A673 (cell line): ENCODE results near the gene AQP12B.
"Not testable (repeated sequence)": the region's sequence is repeated elsewhere in the genome, so short reads cannot be mapped to it uniquely, and the experiment has no call there.

Source experiments
- EZH2 ChIP-seq: fragments of 200-600 bp; sonication (generic); IDR thresholded peaks from 2 replicates; pipeline ENCODE4 v1.6.1; 2017; ENCODE audit warnings: borderline replicate concordance, low read depth, mild to moderate bottlenecking, mixed read lengths, antibody characterized with exemption, low read length; ENCODE audit not compliant: poor library complexity, severe bottlenecking
- TF ChIP-seq, protein P1 (sequence below): fragments of 300-800, 200-600 bp; sonication (generic); conservative IDR thresholded peaks from 2 replicates; pipeline ENCODE4 v1.5.1; 2017; ENCODE audit warnings: low read depth, mild to moderate bottlenecking, antibody characterized with exemption, low read length, moderate library complexity, mixed read lengths

DNA sequence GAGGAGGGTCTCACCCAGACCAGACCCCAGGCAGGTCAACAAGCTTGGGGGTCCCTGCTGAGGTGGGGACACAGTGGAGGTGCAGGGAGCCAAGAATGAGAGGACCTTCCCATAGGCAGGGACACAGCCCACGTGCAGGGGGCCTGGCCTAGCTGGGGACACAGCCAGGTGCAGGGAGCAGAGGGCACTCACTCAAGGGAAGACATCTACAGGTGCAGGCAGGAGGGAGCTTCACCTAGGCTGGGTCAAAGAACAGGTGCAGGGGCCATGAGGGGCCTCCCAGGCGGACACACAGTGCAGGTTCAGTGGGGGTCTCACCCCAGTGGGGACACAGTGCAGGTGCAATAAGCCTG is 8.4 kb upstream of the AQP12B start:
- TF ChIP-seq, protein P1, sequence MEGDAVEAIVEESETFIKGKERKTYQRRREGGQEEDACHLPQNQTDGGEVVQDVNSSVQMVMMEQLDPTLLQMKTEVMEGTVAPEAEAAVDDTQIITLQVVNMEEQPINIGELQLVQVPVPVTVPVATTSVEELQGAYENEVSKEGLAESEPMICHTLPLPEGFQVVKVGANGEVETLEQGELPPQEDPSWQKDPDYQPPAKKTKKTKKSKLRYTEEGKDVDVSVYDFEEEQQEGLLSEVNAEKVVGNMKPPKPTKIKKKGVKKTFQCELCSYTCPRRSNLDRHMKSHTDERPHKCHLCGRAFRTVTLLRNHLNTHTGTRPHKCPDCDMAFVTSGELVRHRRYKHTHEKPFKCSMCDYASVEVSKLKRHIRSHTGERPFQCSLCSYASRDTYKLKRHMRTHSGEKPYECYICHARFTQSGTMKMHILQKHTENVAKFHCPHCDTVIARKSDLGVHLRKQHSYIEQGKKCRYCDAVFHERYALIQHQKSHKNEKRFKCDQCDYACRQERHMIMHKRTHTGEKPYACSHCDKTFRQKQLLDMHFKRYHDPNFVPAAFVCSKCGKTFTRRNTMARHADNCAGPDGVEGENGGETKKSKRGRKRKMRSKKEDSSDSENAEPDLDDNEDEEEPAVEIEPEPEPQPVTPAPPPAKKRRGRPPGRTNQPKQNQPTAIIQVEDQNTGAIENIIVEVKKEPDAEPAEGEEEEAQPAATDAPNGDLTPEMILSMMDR: not testable (repeated sequence)
- not testable (repeated sequence) for TF ChIP-seq EZH2
